GM18870 (cell line): Measurements from ENCODE around the gene SLC9A9.

ENCODE experiments used
- ATAC-seq: cut with Tn5 transposase; IDR thresholded peaks from one replicate; pipeline ENCODE4 v1.9.1; 2021; ENCODE audit warnings: moderate library complexity; ENCODE audit not compliant: unreplicated experiment

The SLC9A9 gene

DNA sequence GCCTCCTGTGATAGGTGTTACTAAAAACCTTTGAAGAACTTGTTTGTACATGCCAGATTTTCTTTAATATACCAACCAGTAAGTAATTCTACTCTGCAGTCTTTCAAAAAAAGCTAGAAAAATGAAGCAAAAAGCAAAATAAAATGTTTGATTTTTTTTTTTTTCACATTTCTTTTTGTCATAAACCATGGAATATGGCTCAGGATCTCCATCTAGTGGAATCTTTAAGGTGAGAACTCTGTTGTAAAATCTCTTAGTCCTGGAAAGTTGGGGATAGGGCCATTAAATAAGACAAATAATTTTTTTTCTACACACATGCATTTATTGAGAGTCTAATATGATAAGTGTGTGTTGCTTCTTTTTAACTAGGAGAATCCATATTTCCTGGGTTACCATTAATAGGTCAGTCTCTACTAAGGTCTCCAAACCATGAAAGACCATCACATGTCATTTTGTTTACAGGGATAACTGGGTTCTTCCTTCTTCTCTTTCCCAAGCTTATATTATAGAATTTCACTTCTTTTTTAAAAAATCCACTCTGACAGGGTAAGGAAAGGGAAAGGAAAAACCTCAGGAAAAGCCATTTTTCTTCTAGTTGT lies 84.6 kb downstream of the SLC9A9 start:
- no peak for ATAC-seq

DNA sequence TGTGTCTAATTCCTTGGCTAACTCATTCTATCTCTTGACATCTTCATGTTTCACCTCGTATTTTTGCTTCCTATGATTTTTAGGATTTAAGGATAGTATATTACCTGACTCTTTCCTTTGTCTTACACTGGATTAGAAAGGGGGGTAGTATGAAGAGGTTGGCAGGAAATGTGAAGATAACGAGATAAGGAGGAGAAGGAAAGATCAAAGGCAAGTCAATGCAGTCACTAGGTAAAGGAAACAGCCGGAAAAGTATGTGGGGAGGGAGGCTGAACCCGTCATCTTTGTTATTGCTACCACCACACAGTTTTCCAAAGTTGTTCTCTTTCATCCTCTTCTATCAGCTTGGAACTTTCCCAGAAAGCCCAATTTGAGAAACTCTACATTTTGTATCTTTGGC lies 90.6 kb downstream of the SLC9A9 start:
- no peak for ATAC-seq

DNA sequence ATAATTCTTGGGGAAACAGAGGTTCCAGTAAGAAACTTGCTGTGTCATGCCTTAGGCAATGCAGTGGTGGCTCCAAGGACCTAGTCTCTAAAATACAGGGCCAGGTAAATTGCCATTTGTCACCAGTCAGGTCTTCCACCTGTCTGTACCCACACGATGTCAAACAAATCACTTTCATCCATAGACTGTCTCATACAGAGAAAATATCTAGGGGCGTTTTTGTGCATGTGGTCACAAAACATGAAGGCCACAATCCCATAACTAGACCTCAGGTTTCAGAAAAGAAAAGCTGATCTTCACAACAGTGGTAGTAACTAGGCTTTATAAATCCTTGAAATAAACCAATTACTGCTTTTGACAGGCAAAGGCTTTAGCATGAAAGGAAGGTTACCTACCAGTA lies 92.3 kb downstream of the SLC9A9 start:
- ATAC-seq: no peak

DNA sequence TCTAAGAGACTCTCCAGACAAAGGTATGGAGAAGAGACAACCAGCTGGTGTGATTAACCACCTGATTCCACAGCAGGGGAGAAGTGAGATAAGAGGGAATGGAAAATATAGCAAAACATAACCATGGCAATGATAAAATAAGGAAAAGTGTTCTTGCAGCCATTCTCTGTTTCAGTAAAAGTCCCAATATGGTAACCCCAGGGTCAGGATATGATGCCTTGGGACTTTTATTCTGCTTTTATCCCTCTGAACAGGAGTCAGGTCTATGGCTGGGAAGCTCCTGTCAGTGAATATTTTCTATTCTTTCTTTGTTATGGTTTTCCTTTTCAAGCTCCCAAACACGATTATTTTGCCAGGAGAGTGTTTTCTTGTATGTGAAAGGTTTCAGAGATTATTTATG lies 94.2 kb downstream of the SLC9A9 start:
- no peak for ATAC-seq

DNA sequence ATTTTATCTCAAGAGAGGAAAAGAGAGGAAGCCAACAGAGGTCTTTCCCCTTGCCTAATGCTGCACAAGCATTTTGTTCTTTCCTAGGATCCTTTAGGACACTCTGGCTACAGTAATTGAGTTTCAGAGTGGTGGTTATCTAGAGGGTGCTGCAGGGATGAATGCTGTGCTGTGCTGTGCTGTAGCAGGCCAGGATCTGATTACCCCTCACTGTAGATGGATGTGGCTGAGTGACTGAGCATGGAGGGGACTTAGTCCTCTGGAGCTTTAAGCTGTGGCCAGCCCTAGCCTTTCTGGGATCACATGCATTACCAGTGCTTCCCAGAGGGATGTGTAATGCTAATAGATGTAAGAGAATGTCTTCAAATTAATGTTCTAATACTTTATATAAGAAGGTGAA lies 94.8 kb downstream of the SLC9A9 start:
- ATAC-seq: no peak

DNA sequence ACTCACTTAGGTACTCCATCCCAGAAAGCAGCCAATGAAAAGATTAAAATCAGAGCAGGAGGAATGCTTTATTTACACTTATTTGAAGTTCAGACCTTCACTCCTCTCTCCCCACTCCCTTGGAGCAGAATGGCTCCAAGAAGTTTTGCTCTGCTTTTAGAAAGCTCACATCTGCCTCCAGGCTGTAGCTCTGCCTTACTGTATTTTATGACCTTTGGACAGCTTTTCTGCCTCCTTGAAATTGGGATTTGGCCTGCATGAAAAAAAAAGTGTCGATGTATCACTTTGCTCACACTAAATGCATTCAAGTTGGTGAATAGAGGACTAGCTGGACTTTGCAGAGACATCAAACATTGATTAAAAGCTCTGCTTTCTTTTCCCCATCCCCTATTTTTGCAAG lies 95.3 kb downstream of the SLC9A9 start:
- no peak for ATAC-seq

DNA sequence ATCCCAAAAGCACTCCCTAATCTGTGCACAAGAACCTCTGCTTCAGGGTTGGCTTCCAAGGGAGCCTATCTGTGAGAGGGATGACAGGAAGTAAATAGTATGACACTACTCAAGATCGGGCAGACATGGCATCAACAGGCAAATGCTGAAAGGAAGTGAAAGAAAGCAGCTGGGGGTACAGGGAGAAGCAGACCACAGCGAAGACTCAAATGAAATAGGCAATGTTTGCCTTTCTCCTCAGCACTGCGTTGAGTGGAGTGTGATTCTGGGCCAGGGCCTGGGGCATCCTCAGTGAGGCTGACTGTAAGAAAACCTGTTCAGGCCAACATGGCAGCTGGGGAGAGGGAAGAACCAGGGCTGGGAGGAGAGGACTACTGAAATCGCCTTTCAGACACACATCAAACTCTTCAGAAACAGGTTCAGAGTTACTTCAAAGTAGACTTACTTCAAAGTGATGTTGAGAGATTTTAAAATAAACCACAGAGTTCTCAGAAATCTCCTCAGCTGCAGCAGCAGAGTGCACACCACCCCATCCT lies 96.6 kb downstream of the SLC9A9 start:
- no peak for ATAC-seq

DNA sequence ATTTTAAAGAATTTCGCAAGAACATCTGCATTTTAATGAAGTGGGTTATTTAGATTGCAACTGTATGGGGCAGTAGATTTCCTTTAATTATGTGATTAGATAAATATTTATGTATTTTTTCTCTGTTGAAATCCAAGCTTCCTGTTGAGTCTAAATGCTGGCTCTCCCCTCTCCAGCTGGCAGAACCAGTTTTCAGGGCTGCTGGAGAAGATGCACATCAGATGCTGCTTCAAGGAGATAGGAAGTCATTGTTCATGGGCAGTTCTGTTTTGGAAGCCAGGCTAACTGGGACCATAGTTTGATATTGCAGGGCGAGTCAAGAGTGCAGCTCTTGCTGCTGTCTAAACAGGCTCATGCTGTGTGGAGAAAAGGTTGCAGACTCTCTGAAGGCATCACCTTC lies 97.4 kb downstream of the SLC9A9 start:
- no peak for ATAC-seq

DNA sequence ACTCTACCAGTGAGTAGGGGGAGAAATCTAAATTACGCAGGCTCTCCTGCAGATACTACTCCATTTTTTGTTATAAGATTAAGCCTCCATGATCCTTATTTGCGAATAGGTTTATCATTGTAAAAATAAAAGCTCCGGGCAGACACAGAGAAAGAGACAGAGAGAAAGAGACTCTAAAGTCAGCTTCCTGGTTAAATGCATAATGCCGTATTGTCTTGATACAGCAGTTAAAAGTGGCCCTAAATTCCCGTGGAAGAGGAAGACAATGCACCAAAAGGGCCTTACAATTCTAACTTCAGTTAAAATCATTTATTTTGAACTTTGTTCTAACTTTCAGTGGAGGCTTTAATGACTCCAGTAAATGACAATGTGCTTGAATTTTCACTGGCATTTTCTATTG lies 98.3 kb downstream of the SLC9A9 start:
- ATAC-seq: no peak

DNA sequence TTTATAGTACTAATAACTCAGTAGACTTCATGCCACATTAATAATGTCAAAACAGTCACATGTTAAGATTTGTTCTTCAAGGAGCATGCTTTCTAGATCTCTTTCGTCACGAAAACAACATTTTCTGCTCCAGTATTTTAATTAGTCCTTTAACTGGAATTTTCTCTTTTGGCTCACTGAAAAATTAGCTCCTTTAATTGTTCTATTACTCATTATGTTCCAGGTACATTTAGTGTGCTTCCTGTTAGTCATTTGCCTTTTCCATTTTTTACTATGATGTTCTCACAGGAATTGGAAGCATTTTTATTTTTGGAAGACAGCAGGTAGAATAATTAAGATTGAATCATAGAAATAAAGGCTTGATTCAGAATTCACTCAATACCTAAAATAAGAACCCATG lies 111.2 kb downstream of the SLC9A9 start:
- no peak for ATAC-seq

DNA sequence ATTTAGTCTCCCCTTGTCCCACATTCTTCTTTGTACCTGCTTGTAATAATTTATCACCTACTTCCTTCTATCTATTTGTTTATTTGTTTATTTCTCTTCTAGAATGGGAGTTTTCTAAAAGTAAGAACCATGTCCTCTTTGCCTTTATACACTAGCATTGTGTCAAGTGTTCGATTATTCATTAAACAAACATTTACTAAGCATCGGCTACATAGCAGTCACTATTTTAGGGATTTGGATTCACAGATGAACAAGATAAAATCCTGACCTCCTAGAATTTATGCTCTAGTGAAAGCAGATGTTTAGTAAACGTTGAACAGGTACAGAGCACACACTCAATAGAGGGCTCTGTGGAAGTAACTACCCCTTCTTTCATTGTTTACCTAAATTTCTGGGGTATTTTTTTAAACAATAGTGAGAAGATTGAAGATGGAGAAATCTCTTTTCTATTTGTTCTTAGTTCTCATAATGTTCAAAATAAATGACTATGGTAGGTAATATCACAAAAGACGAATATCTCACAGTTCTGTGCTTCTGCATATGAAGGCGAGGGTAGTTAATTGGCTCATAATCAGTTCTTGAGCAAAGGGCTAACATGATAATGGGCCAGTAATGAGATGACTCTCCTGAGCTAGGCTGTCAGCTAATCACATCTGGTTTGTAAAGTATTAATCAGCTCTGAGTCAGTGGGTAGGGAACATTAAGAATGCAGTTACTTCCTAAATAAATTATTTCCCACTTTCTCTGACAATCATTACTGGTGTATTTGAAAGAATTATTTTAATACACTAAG lies 111.9 kb downstream of the SLC9A9 start:
- ATAC-seq: no peak

DNA sequence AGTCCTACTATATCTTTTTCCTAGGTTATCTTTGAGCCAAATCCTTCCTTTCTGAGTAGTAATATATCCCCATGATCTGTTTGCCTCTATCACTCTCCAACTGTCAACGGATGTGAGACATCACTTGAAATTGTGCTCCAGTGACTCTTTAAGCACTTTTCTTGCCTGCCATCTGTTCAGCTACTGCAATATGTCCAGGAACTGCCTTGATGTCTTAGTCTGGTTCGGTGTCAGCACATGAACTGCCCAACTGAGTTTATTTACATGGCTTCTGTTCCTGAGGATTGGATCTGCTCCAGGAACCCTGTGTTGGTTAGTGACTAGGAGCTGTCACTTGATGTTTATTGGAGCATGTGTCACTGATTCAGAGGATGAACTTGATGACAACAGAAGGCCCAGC lies 116.5 kb downstream of the SLC9A9 start:
- no peak for ATAC-seq

DNA sequence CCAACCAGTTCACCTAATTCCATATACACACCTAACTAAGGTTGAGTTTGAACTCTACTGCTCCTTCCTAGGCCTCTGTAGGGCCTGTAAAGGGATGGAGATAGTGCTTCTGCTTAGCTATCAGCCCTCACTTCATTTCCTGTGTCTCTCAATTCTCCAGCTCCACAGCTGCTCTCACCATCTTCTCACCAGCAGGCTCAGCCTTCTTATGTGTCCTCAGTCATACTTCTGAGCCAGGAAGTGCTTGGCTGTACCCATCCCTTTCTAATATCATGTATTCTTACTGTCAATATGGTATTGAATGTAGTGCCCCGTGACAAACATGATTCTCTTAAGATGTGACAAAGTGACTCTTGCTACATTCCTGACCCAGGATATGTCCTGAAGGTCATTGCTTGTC lies 116.9 kb downstream of the SLC9A9 start:
- no peak for ATAC-seq

DNA sequence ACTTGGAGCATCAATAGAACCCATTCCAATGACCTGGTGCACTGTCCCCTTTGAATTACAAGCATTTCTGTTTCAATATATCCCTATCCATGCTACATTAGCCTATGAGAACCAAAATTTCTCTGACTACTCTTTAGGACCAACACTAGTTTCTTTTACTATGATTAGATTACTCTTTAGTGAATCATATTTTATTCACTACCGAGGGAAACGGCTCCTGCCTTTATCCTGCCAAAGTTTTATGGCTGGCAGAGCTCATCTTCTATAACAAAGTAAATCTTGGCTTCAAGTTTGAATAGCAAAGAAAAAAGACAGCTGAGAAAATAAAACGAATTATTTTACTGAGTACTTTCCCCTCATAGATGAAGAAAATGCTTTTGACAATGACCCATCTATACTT lies 120.9 kb downstream of the SLC9A9 start:
- no peak for ATAC-seq

DNA sequence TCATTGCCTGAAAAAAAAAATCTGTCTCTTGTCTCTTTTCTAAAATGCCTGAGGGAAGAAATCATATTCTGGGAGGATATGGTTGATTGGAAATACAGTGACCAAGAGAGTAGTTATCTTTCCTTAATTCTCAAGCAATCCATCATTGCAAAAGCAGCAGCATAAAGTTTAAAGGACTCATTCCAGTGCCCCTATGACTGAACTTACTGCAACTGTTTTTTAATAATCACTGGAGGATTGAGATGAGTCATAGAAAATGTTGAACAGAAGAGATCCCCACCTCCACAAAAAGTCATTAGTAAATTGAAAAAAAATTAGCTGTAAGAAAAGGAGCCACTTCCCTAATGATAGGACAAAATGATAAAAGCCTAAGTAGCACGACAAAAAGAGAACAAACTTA lies 121.5 kb downstream of the SLC9A9 start:
- ATAC-seq: no peak

DNA sequence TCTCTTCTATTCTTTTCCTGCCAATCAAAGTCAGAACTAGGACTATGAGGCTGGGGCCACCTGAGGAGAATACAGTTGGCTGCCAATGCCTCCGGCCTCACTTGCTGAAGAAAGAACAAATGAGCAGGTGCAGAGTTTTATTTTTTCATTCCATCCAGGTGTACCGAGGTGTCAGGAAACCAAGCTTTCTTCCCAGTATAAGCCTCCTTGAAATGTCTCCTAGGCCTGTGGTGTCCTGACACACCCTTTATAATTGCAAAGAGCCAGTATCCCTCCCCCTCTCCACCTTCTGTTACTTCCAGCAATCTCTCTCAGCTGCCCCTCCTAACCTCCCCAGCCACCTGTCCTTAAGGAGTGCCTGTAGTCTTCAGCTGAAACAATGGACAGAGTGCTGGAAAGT lies 127.9 kb downstream of the SLC9A9 start:
- no peak for ATAC-seq

DNA sequence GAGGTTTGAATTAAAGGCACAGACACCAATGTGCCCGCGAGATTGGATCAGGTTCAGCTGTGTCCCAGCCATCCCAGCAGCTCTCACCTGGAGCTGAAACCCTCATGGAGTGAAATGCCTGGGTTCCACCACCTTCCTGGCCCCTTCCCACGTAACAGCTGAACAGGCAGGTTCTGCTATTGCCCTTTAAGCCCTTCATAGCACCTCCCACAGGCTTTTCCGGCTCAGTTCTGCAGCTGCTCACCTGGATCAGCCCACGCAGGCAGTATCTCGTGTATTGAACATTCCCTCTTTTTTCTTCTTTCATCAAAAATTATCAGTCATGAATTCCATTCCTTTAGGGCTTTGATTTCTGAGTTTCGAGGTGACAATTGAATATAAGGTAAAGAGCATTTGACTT lies 129.8 kb downstream of the SLC9A9 start:
- no peak for ATAC-seq

DNA sequence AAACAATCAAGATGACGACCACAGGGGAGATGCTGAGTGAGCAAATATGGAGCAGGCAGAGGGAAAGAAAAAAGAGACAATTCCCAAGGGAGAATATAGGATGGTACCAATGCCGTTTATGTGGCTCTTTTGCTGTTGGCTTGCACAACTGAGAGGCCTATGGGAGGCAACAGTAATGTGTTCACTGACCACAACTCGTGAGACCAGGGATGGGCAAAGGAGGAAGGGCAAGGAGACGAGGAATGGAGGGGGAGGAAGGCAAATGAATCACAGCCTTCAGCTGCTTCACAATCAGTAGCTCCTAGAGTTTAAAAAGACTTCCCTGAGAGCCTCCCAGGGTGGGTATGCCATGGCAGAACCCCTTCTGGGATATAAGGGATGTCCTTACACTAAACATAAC lies 131.5 kb downstream of the SLC9A9 start:
- ATAC-seq: no peak

DNA sequence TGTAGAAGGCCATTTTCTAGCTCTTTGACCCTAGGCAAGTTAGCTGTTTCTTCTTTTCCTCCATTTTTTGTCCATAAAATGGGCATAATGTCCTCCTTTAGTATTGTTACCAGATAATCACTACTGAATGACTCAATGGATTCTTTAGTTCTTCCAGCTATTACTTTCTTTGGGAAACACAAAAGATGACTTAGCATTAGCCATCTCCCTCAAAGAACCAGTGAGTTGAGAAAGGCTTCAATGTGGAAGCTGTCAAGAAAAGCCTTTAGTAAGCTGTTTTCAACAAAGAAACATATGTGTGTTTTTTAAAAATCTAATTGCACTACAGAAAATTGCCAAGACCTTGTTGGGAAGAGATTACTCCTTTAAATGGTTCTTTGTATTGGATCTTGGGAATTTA lies 135.7 kb downstream of the SLC9A9 start:
- ATAC-seq: no peak

DNA sequence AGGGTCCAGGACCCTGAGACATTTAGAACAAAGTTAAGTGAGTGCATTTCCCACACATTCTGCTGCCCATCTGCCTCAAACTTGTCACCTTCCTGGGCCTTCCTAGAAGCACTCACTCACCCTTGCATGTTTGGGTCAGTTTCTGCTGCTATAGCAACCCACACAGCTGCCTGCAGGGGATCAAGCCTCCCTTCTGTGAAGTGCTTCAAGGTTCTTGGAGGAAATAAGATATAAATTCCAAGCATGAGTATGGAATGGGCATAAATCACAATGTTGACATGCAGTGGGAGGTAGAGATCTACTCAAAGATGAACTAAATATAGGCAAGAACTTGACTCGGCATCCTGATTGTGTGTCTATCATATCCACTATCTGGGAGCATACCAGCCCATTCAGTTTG lies 140.4 kb downstream of the SLC9A9 start:
- ATAC-seq: no peak

DNA sequence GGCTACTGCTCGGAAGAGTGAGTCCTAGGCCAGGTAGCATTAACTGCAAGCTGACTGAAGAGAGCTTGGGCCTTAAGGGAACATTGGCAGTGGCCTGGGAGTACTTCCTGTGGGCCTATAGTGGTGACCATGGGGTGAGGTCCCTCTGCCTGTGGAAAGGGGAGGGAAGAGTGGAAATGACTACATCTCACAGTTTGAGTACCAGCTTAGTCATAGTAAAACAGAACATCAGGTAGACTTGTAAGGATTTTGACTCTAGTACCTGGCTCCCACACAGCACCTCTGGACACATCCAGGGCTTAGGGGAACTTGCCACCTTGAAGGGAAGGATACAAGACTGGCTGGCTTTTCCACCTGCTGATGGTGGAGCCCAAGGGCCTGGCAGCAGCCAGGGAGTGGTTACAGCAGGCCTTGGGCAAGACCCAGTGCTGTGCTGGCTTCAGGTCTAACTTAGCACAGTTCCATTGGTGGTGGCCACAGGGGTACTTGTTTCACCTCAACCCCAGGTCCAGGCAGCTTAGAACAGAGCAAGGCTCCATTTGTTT lies 147.8 kb downstream of the SLC9A9 start:
- peak; percentile 63 for ATAC-seq

DNA sequence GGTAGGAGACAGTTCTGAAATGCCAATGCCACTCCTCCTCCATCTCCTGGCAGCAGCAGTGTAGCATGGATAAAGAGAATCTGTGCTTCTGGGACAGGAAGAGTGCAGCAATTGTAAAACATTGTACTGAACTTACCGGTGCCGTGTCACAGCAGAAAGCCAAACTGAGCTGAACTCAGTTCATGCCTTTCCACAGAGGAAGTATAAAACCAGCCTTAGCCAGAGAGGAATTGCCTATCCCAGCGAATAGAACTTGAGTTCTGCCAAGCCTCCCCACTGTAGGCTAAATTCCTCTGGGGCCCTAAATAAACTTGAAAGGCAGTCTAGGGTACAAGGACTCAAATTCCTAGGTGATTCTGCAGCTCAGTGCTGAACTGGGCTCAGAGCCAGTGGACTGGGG lies 148.8 kb downstream of the SLC9A9 start:
- ATAC-seq: no peak
